Memory B cell (primary cell): ENCODE results near the gene SLC6A4.
"Not testable (repeated sequence)": the region's sequence is repeated elsewhere in the genome, so short reads cannot be mapped to it uniquely, and the experiment has no call there.

Source experiments
- ATAC-seq: fragments of 150-1000 bp; cut with Tn5 transposase; 2 replicates; pipeline ENCODE4 v1.10.0; 2021; ENCODE audit warnings: low read depth, mild to moderate bottlenecking, moderate library complexity
- DNase-seq, 2 donors: peaks; one replicate each; pipeline ENCODE4 v3.0.0; 2022; ENCODE audit warnings: low spot score in 2 of 2
- H3K27ac Mint-ChIP-seq: one replicate; pipeline ENCODE4 v1.8.0; 2022; ENCODE audit warnings: mild to moderate bottlenecking, moderate library complexity, mixed read lengths
- H3K27me3 Mint-ChIP-seq: one replicate; pipeline ENCODE4 v1.8.0; 2022; ENCODE audit warnings: mixed read lengths
- H3K36me3 Mint-ChIP-seq: one replicate; pipeline ENCODE4 v1.8.0; 2022; ENCODE audit warnings: mild to moderate bottlenecking, mixed read lengths
- H3K4me1 Mint-ChIP-seq: one replicate; pipeline ENCODE4 v1.8.0; 2022; ENCODE audit warnings: mixed read lengths
- H3K4me3 Mint-ChIP-seq: one replicate; pipeline ENCODE4 v1.8.0; 2022; ENCODE audit warnings: mild to moderate bottlenecking, moderate library complexity, mixed read lengths
- H3K9me3 Mint-ChIP-seq: one replicate; pipeline ENCODE4 v1.8.0; 2022; ENCODE audit warnings: mixed read lengths

SLC6A4 gene

DNA sequence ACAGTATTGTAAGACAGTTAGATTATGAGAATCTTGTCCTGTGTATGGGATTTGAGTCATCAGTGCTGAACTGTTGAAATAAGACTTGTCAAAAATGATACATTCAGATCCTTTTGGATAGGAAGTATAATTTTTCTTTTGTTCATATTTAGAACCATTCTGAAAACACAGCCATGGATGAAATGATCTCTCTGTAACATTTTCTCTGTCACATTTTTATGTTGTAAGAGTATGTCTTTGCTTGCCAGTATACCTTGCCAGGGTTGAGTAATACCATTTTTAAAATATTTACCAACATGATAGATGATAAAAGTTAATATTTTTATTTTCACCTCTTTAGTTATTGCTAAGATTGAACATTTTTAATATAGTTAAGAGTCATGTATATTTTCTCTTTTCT is 73.9 kb downstream of the SLC6A4 start:
- ATAC-seq (no peak), DNase-seq (no peak)
- Mint-ChIP-seq H3K27me3 (no peaks in the 10 kb centered on the region), H3K9me3 (peaks cover 10% of the 10 kb centered on the region), H3K4me1 (peaks cover 41% of the 10 kb centered on the region), H3K27ac (no peak overlapping the region), H3K4me3 (no peak overlapping the region), H3K36me3 (peaks cover 47% of the 10 kb centered on the region)

DNA sequence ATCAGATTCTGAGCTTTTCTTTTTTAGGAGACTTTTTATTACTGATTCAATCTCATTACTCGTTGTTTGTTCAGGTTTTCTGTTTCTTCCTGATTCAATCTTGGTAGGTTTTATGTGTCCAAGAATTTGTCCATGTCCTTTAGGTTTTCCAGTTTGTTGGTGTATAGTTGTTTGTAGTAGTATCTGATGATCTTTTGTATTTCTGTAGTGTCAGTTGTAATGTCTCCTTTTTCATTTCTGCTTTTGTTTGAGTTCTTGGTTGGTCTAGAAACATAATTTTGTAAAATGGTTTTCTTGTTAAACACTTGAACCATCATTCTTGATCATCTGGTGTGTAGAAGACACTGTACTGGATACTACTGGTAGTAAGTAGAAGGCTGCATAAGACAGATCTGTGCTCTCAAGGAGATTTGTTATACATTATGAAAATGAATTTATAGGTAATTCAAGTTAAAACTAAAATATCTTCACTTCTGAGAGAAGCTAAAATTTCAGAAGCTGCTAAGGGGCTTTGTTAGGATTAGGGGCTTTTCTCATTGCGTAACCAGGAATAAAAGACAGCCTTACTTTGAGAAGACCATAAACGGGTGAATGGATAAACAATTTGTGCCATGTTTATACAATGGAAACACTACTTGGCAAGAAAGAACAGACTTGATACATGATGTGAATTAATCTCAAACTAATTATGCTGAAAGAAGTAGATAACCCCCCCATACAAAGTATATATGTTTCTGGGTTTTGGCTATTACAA is 74.9 kb downstream of the SLC6A4 start:
- peaks cover 39% of the 10 kb centered on the region for H3K4me1 Mint-ChIP-seq
- H3K4me3 Mint-ChIP-seq: no peak overlapping the region
- DNase-seq (no peak), ATAC-seq (no peak)
- peaks cover 10% of the 10 kb centered on the region for H3K9me3 Mint-ChIP-seq
- H3K27me3 Mint-ChIP-seq: no peaks in the 10 kb centered on the region
- H3K27ac Mint-ChIP-seq: no peak overlapping the region
- peaks cover 49% of the 10 kb centered on the region for H3K36me3 Mint-ChIP-seq

DNA sequence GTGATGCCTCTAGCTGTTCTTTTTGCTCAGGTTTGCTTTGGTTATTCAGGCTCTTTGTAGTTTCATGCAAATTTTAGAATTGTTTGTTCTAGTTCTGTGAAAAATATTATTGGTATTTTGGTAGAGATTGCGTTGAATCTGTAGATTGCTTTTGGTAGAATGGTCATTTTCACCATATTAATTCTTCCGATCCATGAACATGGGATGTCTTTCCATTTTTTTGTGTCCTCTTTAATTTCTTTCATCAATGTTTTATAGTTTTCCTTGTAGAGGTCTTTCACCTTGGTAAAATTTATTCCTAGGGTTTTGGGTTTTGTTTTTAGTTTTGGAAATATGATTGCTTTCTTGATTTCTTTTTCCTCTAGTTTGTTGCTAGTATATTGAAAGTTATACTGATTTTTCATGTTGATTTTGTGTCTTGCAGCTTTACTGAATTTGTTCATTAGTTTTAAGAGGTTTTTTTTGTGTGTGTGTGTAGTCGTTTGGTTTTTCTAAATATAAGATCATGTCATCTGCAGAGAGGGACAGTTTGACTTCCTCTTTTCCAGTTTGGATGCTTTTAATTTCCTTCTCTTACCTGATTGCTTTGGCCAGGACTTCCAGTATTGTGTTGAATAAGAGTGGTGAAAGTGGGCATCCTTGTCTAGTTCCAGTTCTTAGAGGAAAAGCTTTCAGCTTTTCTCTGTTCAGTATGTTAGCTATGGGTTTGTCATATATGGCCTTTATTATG is 76.4 kb downstream of the SLC6A4 start:
- no peak for DNase-seq
- ATAC-seq: no peak
- H3K4me3 Mint-ChIP-seq: peak overlapping the region; percentile 1
- H3K27me3 Mint-ChIP-seq: no peaks in the 10 kb centered on the region
- H3K36me3 Mint-ChIP-seq: peaks cover 45% of the 10 kb centered on the region
- H3K27ac Mint-ChIP-seq: no peak overlapping the region
- peaks cover 10% of the 10 kb centered on the region for H3K9me3 Mint-ChIP-seq
- peaks cover 31% of the 10 kb centered on the region for H3K4me1 Mint-ChIP-seq

DNA sequence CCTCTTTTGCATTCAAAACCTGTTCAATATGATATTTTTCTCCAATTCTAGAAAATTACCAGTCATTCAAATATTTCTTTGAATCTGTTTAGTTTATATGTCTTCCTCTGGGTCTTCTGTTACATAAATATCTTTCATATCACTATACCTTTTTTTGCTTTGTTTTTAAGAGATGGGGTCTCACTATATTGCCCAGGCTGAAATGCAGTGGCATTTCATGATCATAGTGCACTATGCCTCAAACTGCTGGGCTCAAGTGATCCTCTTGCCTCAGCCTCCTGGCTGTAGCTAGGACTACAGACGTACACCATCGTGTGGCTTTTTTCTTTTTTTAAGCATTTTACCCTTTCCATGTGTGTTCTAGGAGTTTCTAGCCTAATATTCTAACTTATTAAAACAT is 80.1 kb downstream of the SLC6A4 start:
- Mint-ChIP-seq H3K27ac (no peak overlapping the region), H3K9me3 (peaks cover 8% of the 10 kb centered on the region), H3K4me1 (peaks cover 31% of the 10 kb centered on the region), H3K4me3 (no peak overlapping the region), H3K36me3 (peaks cover 40% of the 10 kb centered on the region), H3K27me3 (no peaks in the 10 kb centered on the region)
- DNase-seq (no peak), ATAC-seq (no peak)

DNA sequence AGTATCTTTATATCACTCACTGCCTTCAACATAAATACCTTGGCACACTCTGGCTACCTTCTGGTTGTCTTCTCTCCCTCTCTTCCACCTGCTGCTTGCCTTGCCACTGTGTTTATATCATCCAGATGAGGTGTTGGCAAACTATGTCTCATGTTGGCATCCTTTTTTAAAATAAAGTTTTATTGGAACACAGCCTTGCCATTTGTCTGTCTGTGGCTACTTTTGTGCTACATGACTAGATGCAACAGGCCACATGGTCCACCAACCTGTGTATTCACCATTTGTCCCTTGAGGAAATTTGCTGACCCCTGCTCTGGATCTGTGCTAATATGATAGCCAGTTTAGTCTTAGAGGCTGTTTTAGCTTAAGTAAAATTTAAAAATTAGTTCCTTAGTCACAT is 82.0 kb downstream of the SLC6A4 start:
- Mint-ChIP-seq H3K27ac (no peak overlapping the region), H3K36me3 (peaks cover 22% of the 10 kb centered on the region), H3K4me1 (peaks cover 20% of the 10 kb centered on the region), H3K9me3 (no peaks in the 10 kb centered on the region), H3K4me3 (no peak overlapping the region), H3K27me3 (no peaks in the 10 kb centered on the region)
- no peak for ATAC-seq
- DNase-seq: no peak

DNA sequence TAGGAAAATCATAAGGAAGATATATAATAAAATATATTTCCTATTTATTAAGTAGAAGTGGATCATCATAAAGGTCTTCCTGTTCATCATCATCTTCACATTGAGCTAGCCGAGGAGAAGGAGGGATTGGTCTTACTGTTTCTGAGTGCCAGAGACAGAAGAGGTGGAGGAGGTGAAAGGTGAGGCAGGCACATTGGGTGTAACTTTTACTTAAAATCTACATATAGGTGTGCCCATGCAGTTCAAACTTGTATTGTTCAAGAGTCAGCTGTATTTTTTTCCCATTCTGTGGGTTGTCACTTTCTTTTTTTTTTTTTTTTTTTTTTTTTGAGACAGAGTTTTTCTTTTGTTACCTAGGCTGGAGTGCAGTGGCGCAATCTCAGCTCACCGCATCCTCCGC is 84.0 kb downstream of the SLC6A4 start:
- Mint-ChIP-seq H3K27me3 (no peaks in the 10 kb centered on the region), H3K9me3 (no peaks in the 10 kb centered on the region), H3K4me3 (no peak overlapping the region), H3K27ac (no peak overlapping the region), H3K36me3 (peaks cover 9% of the 10 kb centered on the region), H3K4me1 (peaks cover 6% of the 10 kb centered on the region)
- DNase-seq (no peak), ATAC-seq (no peak)

DNA sequence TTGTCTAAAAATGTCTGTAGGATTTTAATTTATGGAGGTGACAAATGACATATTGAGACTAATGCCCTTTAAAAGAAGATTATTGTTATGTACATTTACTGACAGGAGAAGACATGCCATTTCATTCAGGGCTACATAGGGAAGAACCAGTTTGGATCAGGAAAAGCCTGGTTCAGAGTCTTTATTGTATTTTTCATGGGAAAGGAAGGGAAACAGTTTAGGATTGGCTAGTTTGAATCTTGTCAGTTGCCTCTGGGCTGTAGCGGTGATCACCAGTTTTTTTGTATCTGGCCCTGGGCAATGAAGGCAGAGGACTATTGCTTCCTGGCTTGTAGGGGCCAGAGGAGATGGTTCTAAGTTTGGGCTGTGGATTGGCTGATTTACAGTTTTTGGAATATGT is 87.1 kb downstream of the SLC6A4 start:
- Mint-ChIP-seq H3K4me1 (peaks cover 2% of the 10 kb centered on the region), H3K27me3 (no peaks in the 10 kb centered on the region), H3K36me3 (peaks cover 8% of the 10 kb centered on the region), H3K27ac (no peak overlapping the region), H3K4me3 (no peak overlapping the region), H3K9me3 (no peaks in the 10 kb centered on the region)
- ATAC-seq: no peak
- no peak for DNase-seq

DNA sequence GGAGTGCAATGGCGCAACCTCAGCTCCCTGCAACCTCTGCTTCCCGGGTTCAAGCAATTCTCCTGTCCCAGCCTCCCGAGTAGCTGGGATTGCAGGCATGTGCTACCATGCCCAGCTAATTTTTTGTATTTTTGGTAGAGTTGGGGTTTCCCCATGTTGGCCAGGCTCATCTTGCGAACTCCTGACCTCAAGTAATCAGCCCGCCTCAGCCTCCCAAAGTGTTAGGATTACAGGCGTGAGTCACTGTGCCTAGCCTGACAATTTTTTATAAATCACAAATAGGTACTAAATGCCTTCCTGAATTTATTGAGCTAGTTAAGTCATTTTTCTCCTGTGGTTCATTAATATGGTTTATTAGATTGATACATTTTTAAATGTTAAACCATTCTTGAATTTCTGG is 87.6 kb downstream of the SLC6A4 start:
- H3K27ac Mint-ChIP-seq, DNase-seq: not testable (repeated sequence)

More for the DNA sequence above, 87.6 kb downstream of the SLC6A4 start:
- not testable (repeated sequence) for H3K4me3 Mint-ChIP-seq, H3K4me1 Mint-ChIP-seq, H3K9me3 Mint-ChIP-seq, H3K36me3 Mint-ChIP-seq, H3K27me3 Mint-ChIP-seq, ATAC-seq
